ENCODE measurements around the gene AMBP.

The AMBP gene

GRCh38 chr9:114078021-114078780 is at the start of gene AMBP:
Gene AMBP, minus strand, starts transcription at chr9:114078300. Its CDS starts 91 bp downstream, at chr9:114078209.
- Histone ChIP-seq H3K9me3 (ENCODE audit: control insufficient read depth in 2 of 2, low read length in 2 of 2) (no peaks in the 10 kb centered on the region), H3K27me3 (ENCODE audit: control insufficient read depth in 1 of 2, insufficient read depth in 2 of 2, low read length in 2 of 2) (peaks cover 5 to 7% of the 10 kb centered on the region in 2 donors), H3K4me3 (ENCODE audit: low read length in 2 of 2) (no peak within 1 kb of the TSS), H3K4me1 (ENCODE audit: control insufficient read depth, insufficient read depth, low read length) (peaks cover 3% of the 10 kb centered on the region), H3K27ac (ENCODE audit: low read length) (no peak within 1 kb of the TSS), H3K36me3 (ENCODE audit: control insufficient read depth in 2 of 2, insufficient read depth in 2 of 2, low read length in 2 of 2) (no peaks in the 10 kb centered on the region), H3K9ac (ENCODE audit: low read length in 2 of 2) (no peak within 1 kb of the TSS)

GRCh38 chr9:114126247-114127060 is 48.4 kb upstream of the AMBP start:
- H3K27ac ChIP-seq (ENCODE audit: low read length), result no peak overlapping the region
- no peak overlapping the region for H3K9ac ChIP-seq (ENCODE audit: low read length in 2 of 2)
- peaks cover 7 to 16% of the 10 kb centered on the region in 2 donors for H3K9me3 ChIP-seq (ENCODE audit: control insufficient read depth in 2 of 2, low read length in 2 of 2)
- H3K27me3 ChIP-seq (ENCODE audit: control insufficient read depth in 1 of 2, insufficient read depth in 2 of 2, low read length in 2 of 2), result peaks cover 0 to 2% of the 10 kb centered on the region in 2 donors
- no peaks in the 10 kb centered on the region for H3K4me1 ChIP-seq (ENCODE audit: control insufficient read depth, insufficient read depth, low read length)
- no peak overlapping the region for H3K4me3 ChIP-seq (ENCODE audit: low read length in 2 of 2)
- H3K36me3 ChIP-seq (ENCODE audit: control insufficient read depth in 2 of 2, insufficient read depth in 2 of 2, low read length in 2 of 2), result no peaks in the 10 kb centered on the region

DNA sequence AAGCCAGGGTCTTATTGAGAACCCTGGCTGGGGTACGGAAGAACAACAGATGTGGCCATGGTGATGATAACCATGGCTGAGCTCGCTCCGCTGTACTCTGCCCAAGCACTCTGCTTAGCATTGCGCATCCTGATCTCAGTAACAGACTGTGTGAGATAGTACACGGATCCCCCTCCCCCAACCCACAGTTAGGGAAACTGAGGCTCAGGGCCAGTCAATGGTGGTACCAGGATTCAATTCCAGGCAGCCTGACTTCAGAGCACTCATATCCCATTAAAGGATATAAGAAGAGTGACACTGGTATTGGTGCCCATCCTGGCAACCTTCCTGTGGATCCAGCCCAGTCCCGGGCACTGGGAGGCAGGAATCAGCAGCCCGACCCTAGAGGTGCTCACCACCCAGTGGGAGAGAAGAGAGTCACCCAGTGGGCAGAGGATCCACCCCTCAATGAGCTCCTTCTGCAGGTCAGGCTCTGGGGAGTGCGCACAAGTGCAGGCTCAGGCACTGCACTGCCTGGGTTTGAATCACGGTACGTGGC is 47.4 kb upstream of the AMBP start:
- H3K9me3 ChIP-seq (ENCODE audit: control insufficient read depth in 2 of 2, low read length in 2 of 2), result peaks cover 7 to 16% of the 10 kb centered on the region in 2 donors
- no peaks in the 10 kb centered on the region for H3K4me1 ChIP-seq (ENCODE audit: control insufficient read depth, insufficient read depth, low read length)
- H3K36me3 ChIP-seq (ENCODE audit: control insufficient read depth in 2 of 2, insufficient read depth in 2 of 2, low read length in 2 of 2), result no peaks in the 10 kb centered on the region
- H3K9ac ChIP-seq (ENCODE audit: low read length in 2 of 2), result no peak overlapping the region
- peaks cover 0 to 2% of the 10 kb centered on the region in 2 donors for H3K27me3 ChIP-seq (ENCODE audit: control insufficient read depth in 1 of 2, insufficient read depth in 2 of 2, low read length in 2 of 2)
- no peak overlapping the region for H3K4me3 ChIP-seq (ENCODE audit: low read length in 2 of 2)
- H3K27ac ChIP-seq (ENCODE audit: low read length), result no peak overlapping the region

GRCh38 chr9:114124666-114125475 is 46.8 kb upstream of the AMBP start:
- Histone ChIP-seq H3K9ac (ENCODE audit: low read length in 2 of 2) (no peak overlapping the region), H3K4me1 (ENCODE audit: control insufficient read depth, insufficient read depth, low read length) (no peaks in the 10 kb centered on the region), H3K9me3 (ENCODE audit: control insufficient read depth in 2 of 2, low read length in 2 of 2) (peaks cover 7 to 16% of the 10 kb centered on the region in 2 donors), H3K27me3 (ENCODE audit: control insufficient read depth in 1 of 2, insufficient read depth in 2 of 2, low read length in 2 of 2) (peaks cover 0 to 2% of the 10 kb centered on the region in 2 donors), H3K36me3 (ENCODE audit: control insufficient read depth in 2 of 2, insufficient read depth in 2 of 2, low read length in 2 of 2) (no peaks in the 10 kb centered on the region), H3K4me3 (ENCODE audit: low read length in 2 of 2) (no peak overlapping the region), H3K27ac (ENCODE audit: low read length) (no peak overlapping the region)

- Histone ChIP-seq H3K4me3 (ENCODE audit: low read length in 2 of 2) (no peak overlapping the region), H3K36me3 (ENCODE audit: control insufficient read depth in 2 of 2, insufficient read depth in 2 of 2, low read length in 2 of 2) (no peaks in the 10 kb centered on the region), H3K27ac (ENCODE audit: low read length) (no peak overlapping the region), H3K27me3 (ENCODE audit: control insufficient read depth in 1 of 2, insufficient read depth in 2 of 2, low read length in 2 of 2) (peaks cover 0 to 2% of the 10 kb centered on the region in 2 donors), H3K4me1 (ENCODE audit: control insufficient read depth, insufficient read depth, low read length) (no peaks in the 10 kb centered on the region), H3K9me3 (ENCODE audit: control insufficient read depth in 2 of 2, low read length in 2 of 2) (peaks cover 7 to 16% of the 10 kb centered on the region in 2 donors), H3K9ac (ENCODE audit: low read length in 2 of 2) (no peak overlapping the region)
These were observed 46.0 kb upstream of the AMBP start for GRCh38 chr9:114124138-114124537.

DNA sequence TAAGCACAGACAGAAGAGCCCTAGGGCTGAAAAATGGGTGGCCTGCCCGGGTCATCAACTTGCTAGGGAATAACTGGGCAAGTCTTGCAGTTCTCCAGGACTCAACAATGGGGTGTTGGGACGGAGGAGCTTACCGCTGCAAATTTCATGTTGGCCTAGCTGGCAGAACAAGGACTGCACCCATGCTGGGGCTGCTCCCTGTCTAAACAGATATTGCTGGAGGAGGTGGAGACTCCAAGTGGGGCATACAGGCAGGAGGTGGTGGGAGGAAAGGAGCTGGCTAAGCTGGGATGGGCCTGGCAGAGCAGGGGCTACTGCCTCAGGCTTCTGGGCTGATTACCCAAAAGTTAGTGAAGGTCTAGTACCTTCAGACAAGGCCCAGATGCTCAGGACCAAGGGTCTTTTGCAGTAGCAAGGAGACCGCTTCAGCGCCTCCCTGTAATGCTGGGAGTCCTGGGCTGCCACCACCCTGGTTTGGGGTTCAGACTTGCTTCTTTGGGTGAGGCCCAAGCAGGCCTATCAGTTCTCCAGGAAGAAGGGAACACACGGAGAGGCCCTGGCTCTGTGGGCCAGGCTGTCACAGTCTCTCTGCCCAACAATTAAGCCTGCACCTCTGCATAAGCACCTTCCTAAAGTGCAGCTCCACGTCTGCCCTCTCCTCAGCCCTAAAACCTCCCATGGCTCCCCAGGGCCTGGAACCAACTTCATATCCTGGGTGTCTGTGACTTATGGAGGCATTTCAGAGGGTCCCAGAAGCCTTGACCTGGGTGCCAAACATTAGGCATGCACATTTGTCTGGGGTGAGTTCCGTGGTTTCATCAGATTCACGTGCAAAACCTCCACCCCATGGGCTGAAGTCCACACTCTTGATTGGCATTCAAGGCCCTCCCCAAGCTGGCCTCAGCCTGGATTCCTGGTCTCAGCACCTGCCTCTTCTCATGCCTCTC is 45.2 kb upstream of the AMBP start:
- no peaks in the 10 kb centered on the region for H3K4me1 ChIP-seq (ENCODE audit: control insufficient read depth, insufficient read depth, low read length)
- peaks cover 0 to 2% of the 10 kb centered on the region in 2 donors for H3K27me3 ChIP-seq (ENCODE audit: control insufficient read depth in 1 of 2, insufficient read depth in 2 of 2, low read length in 2 of 2)
- no peak overlapping the region for H3K9ac ChIP-seq (ENCODE audit: low read length in 2 of 2)

DNA sequence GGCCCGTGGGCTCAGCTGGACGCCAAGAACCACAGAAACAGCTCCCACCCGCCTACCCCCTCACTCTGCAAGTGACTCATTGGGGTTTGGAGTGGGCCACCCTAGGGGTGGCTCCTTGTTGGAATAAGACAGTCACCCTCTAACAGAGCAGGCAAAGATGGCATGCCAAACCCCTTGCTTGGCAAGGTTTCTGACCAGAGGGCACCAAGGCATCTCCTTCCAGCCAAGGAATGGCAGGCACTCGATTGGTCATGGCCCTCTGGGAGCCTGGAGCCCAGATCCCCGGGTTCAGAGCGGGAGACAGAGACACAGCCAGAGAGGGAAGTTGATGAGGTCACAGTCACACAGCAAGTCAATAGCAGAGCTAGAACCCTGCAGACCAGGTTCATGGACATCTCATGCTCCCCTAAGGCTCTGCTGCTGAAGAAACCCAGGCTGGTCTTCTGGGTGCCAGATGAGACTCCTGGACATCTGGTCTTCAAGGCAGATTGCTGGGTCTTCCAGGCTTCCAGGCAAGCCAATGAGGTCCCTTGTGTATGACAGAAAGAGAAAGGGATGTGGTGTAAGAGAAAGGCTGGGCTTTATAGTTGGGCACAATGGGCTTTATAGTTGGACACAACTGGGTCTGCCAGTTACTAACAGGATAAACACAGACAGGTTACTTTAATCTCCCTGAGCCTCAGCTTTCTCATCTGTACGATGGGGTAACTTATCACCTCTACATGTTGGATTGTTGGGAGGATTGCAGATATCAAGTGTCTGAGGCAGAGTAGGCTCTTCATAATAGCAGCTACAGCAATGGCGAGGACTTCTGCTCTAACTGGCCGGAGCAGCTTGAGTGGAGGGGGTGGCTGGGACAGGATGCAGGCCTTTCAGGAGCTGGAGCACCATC is 44.3 kb upstream of the AMBP start:
- H3K27ac ChIP-seq (ENCODE audit: low read length), result no peak overlapping the region
- peaks cover under 1 to 8% of the 10 kb centered on the region in 2 donors for H3K9me3 ChIP-seq (ENCODE audit: control insufficient read depth in 2 of 2, low read length in 2 of 2)
- H3K36me3 ChIP-seq (ENCODE audit: control insufficient read depth in 2 of 2, insufficient read depth in 2 of 2, low read length in 2 of 2), result no peaks in the 10 kb centered on the region
- no peak overlapping the region for H3K4me3 ChIP-seq (ENCODE audit: low read length in 2 of 2)
- H3K4me1 ChIP-seq (ENCODE audit: control insufficient read depth, insufficient read depth, low read length), result no peaks in the 10 kb centered on the region
- H3K27me3 ChIP-seq (ENCODE audit: control insufficient read depth in 1 of 2, insufficient read depth in 2 of 2, low read length in 2 of 2), result peaks cover 2 to 7% of the 10 kb centered on the region in 2 donors
- no peak overlapping the region for H3K9ac ChIP-seq (ENCODE audit: low read length in 2 of 2)

More for the DNA sequence above, 45.2 kb upstream of the AMBP start:
- Histone ChIP-seq H3K36me3 (ENCODE audit: control insufficient read depth in 2 of 2, insufficient read depth in 2 of 2, low read length in 2 of 2) (no peaks in the 10 kb centered on the region), H3K9me3 (ENCODE audit: control insufficient read depth in 2 of 2, low read length in 2 of 2) (peaks cover 7 to 16% of the 10 kb centered on the region in 2 donors), H3K4me3 (ENCODE audit: low read length in 2 of 2) (no peak overlapping the region), H3K27ac (ENCODE audit: low read length) (no peak overlapping the region)

DNA sequence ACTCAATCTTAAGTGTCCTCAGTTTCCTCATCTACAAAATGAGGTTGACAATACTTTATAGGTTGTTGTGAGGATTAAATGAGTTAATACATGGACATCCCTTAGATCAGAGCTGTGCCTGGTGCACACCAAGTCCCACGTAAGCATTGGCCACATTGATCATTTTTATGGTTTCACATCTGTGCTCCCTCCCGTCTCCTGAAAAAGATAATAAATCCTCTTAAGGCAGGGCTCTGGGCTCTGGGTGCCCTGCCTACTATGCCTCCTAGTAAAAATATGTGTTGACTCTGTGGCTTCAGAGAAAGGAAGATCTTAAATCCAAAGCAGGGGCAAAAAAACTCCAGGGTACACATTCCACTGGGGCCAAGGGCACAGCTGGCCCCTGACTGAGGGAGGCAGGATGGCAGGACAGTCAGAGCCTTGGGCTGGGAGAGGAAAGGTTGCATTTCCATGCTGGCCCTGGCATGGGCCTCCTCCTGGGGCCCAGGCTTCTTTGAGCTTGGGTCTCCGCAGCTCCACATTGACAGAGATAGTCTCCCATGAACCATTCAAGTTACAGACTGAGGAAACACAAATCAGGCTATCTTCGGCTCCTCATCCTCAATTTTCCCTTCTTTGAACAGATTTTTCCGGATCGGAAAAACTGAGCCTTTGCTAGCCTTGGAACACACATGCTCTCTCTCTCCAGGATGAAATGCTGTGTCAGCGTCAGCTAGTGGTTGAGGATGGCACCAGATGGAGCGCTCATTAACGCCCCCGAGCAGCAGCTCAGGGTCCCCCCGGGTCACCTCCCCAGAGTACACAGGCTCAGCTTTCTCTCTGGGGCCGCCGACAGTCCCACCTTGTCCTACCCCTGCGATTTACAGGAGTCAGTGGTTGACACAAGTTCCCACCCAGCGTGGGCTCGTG is 43.4 kb upstream of the AMBP start:
- H3K4me1 ChIP-seq (ENCODE audit: control insufficient read depth, insufficient read depth, low read length), result no peaks in the 10 kb centered on the region
- H3K27ac ChIP-seq (ENCODE audit: low read length), result no peak overlapping the region
- H3K4me3 ChIP-seq (ENCODE audit: low read length in 2 of 2), result no peak overlapping the region
- no peaks in the 10 kb centered on the region for H3K9me3 ChIP-seq (ENCODE audit: control insufficient read depth in 2 of 2, low read length in 2 of 2)
- peaks cover 2 to 7% of the 10 kb centered on the region in 2 donors for H3K27me3 ChIP-seq (ENCODE audit: control insufficient read depth in 1 of 2, insufficient read depth in 2 of 2, low read length in 2 of 2)
- no peaks in the 10 kb centered on the region for H3K36me3 ChIP-seq (ENCODE audit: control insufficient read depth in 2 of 2, insufficient read depth in 2 of 2, low read length in 2 of 2)
- no peak overlapping the region for H3K9ac ChIP-seq (ENCODE audit: low read length in 2 of 2)

Measured in stomach smooth muscle (tissue), 2 donors.